OCI-LY7 (cell line): ENCODE data around the gene OLFM1.
"Not testable (repeated sequence)": the region's sequence is repeated elsewhere in the genome, so short reads cannot be mapped to it uniquely, and the experiment has no call there.

Experiments
- CTCF ChIP-seq: fragments of 200-600 bp; sonication (generic); conservative IDR thresholded peaks from 2 replicates; pipeline ENCODE4 v1.5.1; 2014; ENCODE audit warnings: mild to moderate bottlenecking, antibody characterized with exemption, low read length, moderate library complexity, mixed read lengths
- EZH2phosphoT487 ChIP-seq: fragments of 200-600 bp; sonication (generic); IDR thresholded peaks from 2 replicates; pipeline ENCODE4 v1.6.1; 2018; ENCODE audit warnings: low read depth, borderline replicate concordance, mild to moderate bottlenecking, mixed run types, antibody characterized with exemption, low read length, moderate library complexity, mixed read lengths

DNA sequence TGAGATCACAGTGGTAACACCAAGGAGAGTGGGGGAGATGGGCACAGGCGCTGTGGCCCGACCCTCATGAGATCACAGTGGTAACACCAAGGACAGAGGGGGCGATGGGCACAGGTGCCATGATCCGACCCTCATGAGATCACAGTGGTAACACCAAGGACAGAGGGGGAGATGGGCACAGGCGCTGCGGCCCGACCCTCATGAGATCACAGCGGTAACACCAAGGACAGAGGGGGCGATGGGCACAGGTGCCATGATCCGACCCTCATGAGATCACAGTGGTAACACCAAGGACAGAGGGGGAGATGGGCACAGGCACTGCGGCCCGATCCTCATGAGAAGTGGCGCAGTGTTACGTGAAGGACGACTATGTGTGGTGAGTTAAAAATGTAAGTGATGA lies 75.1 kb downstream of the OLFM1 start:
- TF ChIP-seq CTCF, EZH2phosphoT487: not testable (repeated sequence)
